Fibroblast of skin of right quadriceps (primary cell): ENCODE measurements around the gene PWWP2B.

ENCODE experiments used
- DNase-seq: peaks from one replicate; pipeline ENCODE4 v3.0.0-alpha.2; 2013

Gene PWWP2B

DNA sequence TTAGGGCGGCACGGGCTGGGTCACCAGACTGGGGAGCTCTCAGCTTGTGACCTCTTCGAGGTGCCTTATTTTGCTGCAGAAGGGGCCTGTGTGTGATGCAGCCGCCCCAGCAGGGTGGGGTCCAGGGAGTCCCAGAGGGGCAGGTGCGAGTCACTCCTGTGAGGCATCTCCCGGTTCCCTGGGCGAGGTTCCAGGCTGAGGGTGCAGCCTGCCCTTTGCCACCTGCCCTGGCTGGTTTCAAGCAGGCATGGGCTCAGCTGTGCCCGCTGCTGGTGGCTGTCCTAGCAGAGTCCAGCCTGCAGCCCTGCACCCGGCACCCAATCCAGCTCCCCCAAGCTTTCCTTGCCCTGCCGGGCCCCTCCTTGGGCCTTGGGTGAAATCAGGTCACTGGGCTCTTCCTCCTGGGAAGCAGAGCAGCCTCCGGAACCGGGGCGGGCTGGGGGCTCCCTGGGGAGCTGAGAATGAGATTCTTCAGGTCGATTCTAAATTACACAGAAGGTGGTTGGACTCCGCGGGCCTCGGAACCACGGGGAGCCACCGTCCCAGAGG lies 64.8 kb downstream of the PWWP2B start:
- no peak for DNase-seq

DNA sequence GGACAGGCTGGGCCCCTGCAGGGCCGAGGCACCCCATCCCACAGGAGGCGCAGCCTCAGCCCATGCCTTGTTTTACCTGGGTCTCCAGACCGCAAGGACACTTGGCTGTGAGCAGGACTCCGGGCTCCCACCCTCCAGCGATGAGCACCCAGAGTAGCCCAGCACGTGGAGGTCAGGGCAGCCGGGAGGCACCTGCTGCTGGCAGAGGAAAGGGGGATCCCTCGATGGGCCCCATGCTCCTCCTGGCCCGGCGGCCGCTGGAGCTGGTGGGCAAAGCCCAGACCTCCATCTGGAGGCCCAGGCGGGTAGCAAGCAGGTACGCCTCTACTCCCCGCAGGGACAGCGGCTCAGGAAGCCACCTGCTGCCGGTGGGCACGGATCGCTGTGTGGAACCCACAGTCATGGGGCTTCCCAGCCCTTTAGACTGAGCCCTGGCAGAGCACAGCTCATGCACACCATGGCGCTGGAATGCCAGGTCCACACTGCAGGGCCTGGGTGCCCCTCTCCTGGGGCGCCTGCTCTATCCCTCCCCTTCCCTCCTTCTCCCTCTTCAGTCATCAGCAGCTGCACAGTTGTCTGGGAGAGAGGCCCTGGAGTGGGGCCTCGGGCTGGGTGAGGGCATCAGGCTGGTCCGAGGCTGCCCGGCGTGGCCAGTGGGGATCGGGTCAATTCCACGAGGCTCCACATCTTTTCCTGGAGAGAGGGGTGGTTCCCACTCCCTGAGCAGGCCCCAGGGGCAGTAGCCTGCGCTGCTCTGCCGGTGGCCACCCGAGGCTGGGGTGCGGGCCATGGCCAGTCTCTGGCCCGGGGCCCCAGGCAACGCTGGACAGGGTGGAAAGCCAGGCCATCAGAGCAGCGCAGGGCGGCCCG lies 65.7 kb downstream of the PWWP2B start:
- DNase-seq: no peak

DNA sequence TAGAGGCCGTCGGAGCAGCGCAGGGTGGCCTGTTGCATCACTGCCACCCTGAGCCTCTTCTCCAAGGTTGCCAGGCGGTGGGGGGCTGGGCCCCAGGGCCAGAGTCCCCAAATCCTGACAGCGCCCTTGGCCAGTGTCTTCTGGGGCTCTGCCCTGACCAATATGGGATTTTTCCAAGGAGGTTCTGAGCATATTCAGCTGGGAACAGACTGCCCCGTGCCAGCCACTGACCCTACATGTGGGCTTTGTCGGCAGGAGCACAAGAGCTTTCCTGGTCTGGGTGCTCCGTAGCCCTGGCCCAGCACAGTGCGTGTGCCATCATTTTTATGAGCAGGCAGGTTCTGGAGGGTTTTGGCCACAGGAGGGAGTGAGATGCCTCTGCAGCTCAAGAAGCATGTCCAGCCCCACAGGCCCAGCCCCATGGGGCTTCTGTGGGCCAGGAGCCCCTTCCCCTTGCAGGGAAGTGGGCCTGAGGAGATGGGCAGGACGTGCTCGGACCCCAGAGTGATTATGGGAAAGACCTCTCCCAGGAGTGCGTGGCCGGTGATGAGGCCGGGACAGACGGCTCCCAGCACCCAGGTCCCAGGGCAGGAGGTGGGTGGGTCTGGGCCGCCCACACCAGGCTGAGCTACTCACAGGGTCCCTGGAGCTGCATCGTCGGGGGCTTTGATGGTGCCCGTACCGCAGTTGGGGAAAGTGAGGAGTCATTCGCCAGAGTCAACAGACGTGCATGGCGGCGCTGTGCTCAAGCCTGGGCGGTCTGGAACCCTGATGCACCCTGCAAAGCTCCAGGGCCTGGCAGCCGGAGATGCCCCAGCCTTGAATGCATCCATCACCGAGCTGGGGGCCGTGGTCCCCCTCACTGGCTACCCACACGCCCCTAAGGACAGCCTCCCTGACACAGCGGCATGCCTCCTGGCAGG lies 66.6 kb downstream of the PWWP2B start:
- no peak for DNase-seq

DNA sequence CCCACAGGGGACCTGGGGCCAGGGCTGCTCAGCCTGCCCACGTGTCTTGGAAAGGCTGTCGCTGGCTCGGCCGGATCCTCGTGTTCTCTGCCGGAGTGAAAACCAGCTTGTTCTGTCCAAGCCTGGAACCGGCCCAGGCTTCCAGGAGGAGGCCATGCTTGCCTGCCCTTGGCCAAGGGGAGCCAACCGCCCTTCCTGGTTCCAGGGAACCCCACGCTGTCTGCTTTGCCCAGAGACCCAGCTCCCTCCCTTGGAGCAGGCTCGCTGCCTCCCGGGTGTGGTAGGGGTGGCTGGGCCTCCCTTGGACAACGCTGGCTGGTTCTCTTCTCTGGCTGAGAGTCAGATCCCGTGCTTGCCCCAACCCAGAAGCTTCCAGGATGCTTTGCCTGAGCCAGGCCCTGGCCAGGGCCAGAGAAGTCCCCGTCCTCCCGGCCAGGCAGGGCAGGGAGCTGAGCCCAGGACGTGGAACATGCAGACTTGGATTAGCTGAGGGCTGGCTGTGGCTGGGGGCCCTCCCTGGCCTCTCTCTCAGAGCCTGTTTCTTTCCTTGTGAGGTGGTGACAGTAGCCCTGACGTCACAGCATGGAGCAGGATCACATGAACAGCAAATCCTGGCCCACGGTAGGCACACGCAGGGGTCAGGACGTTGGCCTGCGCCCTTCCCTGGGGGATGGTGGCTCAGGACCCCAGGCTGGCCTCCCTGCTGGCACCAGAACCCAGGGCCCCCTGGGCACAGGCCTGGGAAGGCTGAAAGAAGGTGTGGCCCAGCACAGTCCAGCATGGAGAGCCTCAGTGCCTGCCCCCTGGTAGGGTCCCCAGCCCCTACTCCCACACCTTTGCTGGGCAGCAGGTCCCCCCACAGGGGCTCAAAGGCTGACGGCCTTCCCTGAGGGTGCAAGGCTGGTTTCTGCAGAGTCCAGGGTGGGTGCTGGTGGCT lies 67.5 kb downstream of the PWWP2B start:
- DNase-seq: no peak

DNA sequence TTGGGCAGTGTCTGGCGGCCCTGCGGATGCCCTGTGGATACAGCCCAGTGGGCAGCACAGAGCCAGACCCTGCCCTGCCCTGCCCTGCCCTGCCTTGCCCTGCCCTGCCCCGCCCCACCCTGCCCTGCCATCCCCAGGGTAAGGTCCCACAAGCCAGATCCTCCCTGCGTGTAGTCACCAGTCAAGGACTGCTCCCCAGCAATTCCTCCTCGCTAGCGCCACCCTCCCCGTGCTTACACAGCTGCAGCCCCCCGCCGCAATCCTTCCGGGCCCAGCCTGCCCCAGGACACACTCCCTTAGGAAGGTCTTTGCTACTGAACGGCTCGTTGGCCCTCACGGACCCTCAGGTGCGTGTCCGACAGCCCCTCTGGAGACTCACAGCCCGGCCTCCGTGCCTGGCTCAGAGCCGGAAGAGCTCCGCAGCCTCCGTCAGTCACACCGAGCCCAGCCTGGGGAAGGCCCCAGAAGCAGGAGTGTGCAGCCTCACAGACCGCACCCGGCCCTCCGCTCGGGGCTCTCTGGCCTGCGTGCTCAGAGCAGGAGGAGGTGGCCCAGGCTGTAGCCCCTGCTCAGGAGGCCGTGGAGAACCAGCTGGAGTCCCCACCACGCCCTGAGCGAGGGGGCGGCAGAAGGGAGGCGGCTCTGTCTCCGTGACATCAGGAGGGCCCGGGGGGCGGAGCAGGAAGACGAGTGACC lies 68.3 kb downstream of the PWWP2B start:
- no peak for DNase-seq

DNA sequence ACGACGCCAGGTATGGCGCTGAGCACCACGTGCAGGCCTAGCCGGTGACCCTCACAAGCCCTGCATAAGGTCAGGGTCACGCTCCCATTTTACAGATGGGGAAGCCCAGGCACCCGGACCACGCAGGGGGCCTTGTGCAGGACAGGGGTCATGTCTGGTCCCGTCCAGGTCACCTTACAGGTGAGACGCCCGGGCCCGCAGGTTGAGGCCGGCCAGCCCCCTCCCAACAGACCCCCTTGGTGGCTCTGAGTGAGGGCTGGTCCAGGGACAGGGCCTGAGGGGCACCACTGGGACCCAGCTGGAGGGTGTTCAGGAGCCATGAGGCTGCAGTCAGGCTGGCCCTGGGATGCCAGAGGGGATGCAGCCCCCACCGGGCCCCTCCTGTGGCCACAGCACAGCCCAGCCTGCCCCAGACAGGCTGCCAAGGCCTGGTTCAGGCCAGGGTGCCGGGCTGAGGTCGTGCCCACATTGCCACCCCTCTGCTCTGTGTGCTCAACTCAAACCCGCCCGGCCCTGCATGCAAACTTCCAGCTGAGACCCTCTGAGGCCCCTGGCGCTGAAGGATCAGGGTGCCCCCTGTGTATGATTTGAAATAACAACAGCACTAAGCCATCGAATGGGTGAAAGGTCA lies 69.0 kb downstream of the PWWP2B start:
- DNase-seq: no peak

DNA sequence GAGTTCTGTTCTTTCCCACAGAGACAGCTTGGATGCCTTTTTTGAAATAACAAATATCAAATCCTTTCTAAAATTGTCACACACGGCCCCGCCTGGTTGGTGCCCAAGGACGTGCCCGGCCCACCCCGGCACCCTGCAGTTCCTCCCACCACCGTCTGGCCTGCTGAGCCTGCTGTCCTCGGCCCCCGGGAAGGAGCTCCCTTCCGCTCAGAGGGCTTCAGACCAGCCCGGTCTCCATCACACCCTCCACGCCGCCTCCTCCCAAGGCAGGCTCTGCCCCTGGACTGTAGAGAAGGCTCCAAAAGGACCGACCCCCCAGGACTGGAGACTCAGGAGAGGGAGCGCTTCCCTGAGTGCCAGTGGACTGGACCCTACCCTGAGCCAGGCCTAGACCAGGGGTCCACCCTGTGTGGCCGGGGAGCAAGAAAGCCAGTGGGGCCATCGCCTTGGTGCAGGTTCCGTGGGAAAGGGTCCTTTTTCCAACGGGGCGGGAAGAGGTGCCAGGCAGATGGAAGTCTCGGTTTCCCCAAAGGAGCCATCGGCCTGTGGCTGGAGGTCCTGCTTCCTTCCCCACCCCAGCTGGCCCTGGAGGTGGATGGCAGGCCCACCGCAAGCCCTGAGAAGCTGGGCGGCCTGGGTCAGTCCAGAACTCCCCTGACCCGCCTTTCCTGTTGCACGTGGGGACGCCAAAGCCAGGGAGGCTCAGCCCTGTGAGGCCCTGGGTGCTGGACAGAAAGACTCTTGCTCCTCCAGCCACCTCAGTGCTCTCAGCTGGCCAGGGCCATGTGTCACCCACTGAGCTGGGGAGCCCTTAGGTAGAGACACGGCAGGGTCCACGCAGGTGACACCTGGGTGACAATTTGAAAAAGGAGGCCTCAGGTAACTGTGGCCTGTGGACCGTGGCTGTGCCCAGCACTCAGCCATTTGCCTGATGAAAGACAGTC lies 69.8 kb downstream of the PWWP2B start:
- no peak for DNase-seq
